Skin epidermis (tissue), 12 donors: ENCODE results near the gene ESR1.
"Not testable (repeated sequence)": the region's sequence is repeated elsewhere in the genome, so short reads cannot be mapped to it uniquely, and the experiment has no call there.

Experiments used
- H3K27ac ChIP-seq, 21 experiments: fragments of 200-600 bp; sonication (generic) in 11 of 21; one replicate each; pipeline ENCODE4 v1.5.0; 2020; ENCODE audit warnings: mild to moderate bottlenecking in 3 of 21, inconsistent platforms in 2 of 21, moderate library complexity in 2 of 21
- H3K4me3 ChIP-seq, 7 experiments: fragments of 200-600 bp; sonication (generic) in 2 of 7; one replicate each; pipeline ENCODE4 v1.5.0; 2020; ENCODE audit warnings: inconsistent platforms in 2 of 7, mild to moderate bottlenecking in 2 of 7, moderate library complexity in 1 of 7

ESR1 gene

GRCh38 chr6:151877458-151877857, 70.0 kb downstream of the ESR1 start:
- no peak overlapping the region for H3K4me3 ChIP-seq
- H3K27ac ChIP-seq = no peak overlapping the region

- no peak overlapping the region for H3K27ac ChIP-seq
- H3K4me3 ChIP-seq = no peak overlapping the region
These were observed 73.7 kb downstream of the ESR1 start for GRCh38 chr6:151881231-151881630.

- no peak overlapping the region for H3K4me3 ChIP-seq
- H3K27ac ChIP-seq = no peak overlapping the region
These were observed 74.7 kb downstream of the ESR1 start for GRCh38 chr6:151882206-151882605.

GRCh38 chr6:151885234-151885633, 77.8 kb downstream of the ESR1 start:
- no peak overlapping the region for H3K27ac ChIP-seq
- no peak overlapping the region for H3K4me3 ChIP-seq

DNA sequence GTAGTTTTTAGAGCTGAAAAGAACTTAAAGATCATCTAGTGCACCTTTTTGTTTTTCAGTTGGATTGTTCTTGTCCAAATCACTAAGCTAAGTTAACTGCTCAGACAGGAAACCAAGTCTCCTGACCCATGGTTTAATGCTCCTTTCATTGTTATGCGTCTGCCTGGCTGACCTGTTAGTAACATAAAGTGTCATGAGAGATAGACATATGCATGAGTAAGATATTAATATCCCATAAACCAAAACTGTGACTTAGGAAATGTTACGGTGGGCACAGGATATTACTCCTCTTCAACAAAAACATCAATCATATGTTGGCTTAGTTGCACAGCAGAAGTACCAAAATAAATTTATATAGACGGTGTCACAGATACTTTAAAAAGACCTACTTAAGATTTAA, 84.0 kb downstream of the ESR1 start:
- Histone ChIP-seq H3K4me3 (no peak overlapping the region), H3K27ac (no peak overlapping the region)

- not testable (repeated sequence) for H3K27ac ChIP-seq, H3K4me3 ChIP-seq
These were observed 86.9 kb downstream of the ESR1 start for GRCh38 chr6:151894426-151894825.

- not testable (repeated sequence) for H3K4me3 ChIP-seq, H3K27ac ChIP-seq
These were observed 91.7 kb downstream of the ESR1 start for GRCh38 chr6:151899221-151899620.

GRCh38 chr6:151899796-151900195, 92.3 kb downstream of the ESR1 start:
- H3K4me3 ChIP-seq, H3K27ac ChIP-seq: not testable (repeated sequence)

DNA sequence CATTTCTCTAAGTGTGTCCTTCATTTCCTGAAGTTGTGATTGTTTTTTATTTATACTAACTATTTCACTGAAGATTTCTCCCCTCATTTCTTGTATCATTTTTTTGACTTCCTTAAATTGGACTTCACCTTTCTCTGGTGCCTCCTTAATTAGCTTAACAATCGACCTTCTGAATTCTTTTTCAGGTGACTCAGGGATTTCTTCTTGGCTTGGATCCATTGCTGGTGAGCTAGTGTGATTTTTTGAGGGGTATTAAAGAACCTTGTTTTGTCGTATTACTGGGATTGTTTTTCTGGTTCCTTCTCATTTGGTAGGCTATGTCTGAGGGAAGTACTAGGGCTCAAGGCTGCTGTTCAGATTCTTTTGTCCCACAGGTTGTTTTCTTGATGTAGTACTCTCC, 92.8 kb downstream of the ESR1 start:
- H3K4me3 ChIP-seq = no peak overlapping the region
- H3K27ac ChIP-seq = no peak overlapping the region

DNA sequence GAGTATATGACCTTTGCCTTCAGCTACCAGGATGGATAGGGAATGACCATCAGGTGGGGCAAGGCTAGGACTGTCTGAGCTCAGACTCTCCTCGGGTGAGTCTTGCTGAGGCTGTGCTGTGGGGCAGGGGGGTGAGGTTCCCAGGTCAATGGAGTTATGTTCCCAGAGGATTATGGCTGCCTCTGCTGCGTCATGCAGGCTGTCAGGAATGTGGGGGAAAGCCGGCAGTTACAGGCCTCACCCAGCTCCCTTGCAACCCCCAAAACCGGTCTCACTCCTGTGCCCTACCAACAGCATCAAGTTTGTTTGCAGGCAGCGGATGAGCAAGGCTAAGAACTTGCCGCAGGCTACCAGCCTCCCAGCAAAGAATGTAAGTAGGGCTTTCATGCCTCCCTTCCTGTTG, 93.5 kb downstream of the ESR1 start:
- no peak overlapping the region for H3K27ac ChIP-seq
- no peak overlapping the region for H3K4me3 ChIP-seq

- no peak overlapping the region for H3K27ac ChIP-seq
These were observed 97.1 kb downstream of the ESR1 start for GRCh38 chr6:151904631-151905030.

DNA sequence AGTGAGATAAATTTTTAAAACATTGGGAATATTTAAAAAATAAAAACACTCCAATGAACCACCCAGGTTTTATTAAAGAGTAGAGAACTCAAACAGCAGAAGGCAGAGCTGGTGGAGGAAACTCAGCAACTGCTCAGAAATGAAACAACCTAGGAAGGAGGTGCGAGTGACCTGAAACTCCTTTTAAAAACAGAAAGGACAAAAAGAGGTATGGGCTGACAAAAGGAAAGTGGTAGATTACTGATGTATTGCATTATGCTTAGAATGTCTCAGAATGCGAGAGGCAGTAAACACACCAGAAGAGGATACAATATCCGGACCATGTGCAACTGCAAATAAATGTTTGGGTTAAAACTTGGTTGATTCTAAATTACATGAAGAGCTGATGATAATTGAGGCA, 97.6 kb downstream of the ESR1 start:
- H3K27ac ChIP-seq = no peak overlapping the region
- H3K4me3 ChIP-seq = no peak overlapping the region

More at GRCh38 chr6:151904631-151905030, 97.1 kb downstream of the ESR1 start:
- no peak overlapping the region for H3K4me3 ChIP-seq

DNA sequence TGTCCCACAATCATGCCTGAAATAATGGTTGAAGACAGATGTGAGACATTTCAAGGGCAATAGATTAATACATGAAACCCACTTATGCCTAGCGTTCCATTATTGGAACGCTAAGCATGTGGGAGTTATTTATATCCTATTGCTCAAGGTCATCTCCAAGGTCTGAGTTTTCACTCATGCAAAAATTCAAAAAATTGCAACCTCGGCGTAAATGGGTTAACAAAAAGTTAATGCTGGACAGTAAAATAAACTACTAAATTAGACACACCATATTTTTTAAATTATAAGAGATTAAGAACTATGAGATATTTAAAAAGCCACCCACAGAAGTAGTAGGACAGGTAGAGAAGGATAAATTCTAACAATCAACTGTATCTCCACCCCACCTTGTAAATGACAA, 98.4 kb downstream of the ESR1 start:
- H3K4me3 ChIP-seq = no peak overlapping the region
- H3K27ac ChIP-seq = no peak overlapping the region

DNA sequence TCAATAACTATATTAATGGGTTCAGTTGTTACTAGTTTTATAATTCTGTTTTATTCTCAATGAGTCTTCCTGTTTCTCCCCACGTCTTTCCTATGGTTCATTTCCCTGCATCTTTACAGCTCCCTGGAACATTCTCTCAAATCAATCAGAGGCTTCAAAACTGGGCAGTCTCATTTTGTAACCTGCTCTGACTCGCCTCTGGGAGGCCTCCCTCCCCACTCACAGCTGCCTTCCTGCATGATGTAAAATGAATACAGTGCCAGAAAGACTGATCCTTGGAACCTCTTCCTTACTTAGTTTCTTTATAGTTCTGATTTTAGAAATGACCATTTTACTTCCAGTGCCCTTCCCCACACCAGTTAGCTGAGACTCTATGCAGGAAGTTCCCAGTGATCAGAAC, 103.9 kb downstream of the ESR1 start:
- H3K4me3 ChIP-seq = no peak overlapping the region
- H3K27ac ChIP-seq = no peak overlapping the region

GRCh38 chr6:151914484-151914883, 107.0 kb downstream of the ESR1 start:
- no peak overlapping the region for H3K27ac ChIP-seq

DNA sequence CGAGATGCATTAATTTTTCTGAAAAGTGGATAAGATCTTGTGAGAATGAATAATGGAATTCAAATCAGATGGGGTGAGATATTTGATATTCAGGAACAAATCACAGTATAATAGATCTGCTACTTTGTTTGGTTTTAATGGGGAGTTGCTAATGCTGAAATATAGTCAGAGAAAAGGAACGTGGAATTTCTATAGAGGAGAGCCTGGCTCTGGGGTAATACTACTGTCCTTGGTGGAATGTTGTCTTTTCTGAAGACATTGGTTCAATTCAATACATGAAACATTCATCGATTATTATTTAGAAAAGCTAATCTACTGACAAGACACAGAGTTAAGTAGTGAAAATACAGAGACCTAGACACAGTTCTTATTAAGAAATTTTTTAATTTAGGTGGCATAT, 108.6 kb downstream of the ESR1 start:
- Histone ChIP-seq H3K4me3 (no peak overlapping the region), H3K27ac (peak overlapping the region in 1 of 21 experiments; percentile 42)

More at GRCh38 chr6:151914484-151914883, 107.0 kb downstream of the ESR1 start:
- no peak overlapping the region for H3K4me3 ChIP-seq

GRCh38 chr6:151916680-151917164, 109.2 kb downstream of the ESR1 start:
- Histone ChIP-seq H3K4me3 (no peak overlapping the region), H3K27ac (peak overlapping the region in 17 of 21 experiments; percentile 18 to 78 (median 47))

DNA sequence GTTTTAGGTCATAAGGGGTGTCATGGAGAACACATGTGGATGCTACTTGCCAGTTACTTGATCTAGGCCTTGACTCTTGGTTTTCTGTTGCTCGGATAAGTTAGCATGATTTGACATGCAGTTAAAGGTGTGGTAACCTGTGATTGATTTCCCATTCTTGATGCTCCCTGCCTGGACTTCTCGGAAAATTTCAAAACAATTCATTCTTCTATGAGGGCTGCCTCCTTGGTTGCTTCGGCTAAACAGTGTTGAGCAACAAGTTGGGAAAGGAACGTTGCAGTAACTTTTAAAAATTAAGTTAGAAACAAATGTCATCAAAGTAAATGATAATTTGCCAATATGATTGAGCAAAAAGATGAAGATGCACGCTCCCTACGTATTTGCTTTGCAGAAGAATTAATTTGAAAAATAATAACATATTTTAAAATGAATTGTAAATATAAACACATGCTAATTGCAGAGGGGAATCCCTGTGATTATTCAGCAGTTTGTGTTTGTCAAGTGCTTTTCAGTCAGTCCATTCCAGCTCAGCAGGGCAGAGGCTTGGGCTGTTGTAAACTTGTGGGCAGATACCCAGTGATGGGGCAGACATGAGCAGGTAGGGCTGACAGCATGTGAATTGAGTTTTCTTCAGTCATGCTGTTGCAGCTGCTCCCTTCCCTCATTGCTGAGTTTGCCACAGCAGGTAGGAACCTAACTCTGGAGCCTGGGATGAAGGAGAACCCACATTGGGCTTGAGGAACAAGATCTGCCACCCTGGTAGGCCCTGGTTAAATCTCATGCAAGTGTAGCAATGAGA, 110.2 kb downstream of the ESR1 start:
- Histone ChIP-seq H3K4me3 (no peak overlapping the region), H3K27ac (peak overlapping the region in 16 of 21 experiments; percentile 24 to 78 (median 50))

DNA sequence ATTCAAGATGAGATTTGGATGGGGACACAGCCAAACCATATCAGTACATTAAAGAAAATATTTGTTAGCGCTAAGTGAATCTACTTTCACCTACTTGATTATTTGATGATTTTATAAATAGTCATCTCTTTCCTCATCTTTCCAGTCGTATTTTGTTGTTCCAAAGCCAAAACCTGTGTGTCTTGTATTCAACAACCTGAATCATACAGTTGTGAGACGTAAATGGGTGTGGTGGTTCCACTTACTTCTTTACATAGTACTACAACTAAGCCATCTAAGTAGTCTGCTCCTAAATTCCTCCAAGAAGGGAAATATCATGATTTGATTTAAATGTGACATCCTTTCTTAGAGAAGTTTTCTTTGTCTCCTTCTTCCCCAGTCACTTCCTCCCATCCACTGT, 132.8 kb downstream of the ESR1 start:
- Histone ChIP-seq H3K27ac (no peak overlapping the region), H3K4me3 (no peak overlapping the region)

DNA sequence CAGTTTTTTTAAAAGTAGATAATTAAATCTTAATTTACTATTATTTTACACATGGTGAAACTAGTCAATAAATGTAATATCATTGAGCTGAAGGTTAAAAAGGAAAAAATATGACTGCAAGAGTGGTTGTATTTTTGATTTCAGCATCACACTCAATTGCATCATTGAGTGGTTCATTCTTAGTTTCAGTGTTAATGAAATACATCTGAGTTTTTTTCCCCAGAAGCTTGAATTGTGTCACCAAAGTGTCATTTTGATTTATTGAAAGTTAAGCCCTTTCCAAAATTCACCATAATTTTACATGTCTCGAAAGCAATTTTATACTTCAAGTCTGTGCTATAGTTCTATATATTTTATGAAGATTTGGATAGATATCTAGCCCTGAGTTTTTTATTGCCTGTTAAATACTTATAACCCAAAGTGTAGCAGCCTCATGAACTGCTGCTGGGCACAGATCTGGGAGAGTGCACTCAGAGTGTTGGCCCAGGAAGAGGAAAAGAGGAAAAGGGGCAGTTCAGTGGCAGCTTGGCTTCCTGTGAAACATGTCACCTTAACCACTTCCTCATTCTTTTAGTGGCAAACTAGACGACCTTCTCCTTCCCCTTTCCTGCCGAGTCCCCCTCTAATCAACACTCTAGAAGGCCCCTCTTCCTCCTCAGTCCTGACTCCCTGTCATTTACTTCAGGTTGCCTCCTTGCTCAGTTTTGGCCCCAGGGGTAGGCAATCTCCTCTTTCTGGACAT, 140.7 kb downstream of the ESR1 start:
- Histone ChIP-seq H3K27ac (no peak overlapping the region), H3K4me3 (no peak overlapping the region)

DNA sequence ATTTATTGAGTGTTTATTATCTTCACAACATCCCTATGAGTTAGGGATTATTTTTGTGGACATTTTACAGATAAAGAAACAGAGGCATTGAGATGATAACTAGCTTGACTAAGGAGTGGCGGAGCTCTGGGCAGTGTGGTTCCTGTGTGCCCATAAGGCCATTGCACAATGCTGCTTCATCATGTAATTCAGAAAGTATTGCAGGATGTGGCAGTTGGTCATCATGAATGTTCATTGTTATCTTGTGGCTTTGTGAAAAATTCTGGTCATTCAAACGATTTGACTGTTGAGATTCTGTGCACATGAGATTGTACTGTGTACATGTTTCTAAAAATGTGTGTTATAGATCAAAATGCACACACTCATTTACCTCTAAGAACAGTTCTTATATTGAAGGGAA, 150.8 kb downstream of the ESR1 start:
- Histone ChIP-seq H3K27ac (no peak overlapping the region), H3K4me3 (no peak overlapping the region)
